GM12878 (cell line): ENCODE measurements around the gene C9orf50. TPM values are rescaled to one million over a fixed set of nuclear protein-coding genes. Genes with fewer than 3 reads are reported as not detected.

Experiments
- ATAC-seq: fragments of 200-7000 bp; cut with Tn5 transposase; 3 replicates; pipeline ENCODE4 v1.9.1; 2020; ENCODE audit warnings: mild to moderate bottlenecking, moderate library complexity
- BruUV-seq: library from RNA; stranded (reverse); fragments of 400-500 nt; replicated peaks from 2 replicates; lab custom pipeline; 2021; lab: Mats Ljungman, UMichigan
- CTCF ChIA-PET: fragments of 300-600 bp; sonication (Branson Sonifier 250); formaldehyde crosslinking; extraction: SDS; loops from one replicate; lab custom pipeline; 2021; ENCODE audit warnings: inconsistent platforms; lab: Yijun Ruan, JAX
- POLR2A ChIA-PET: fragments of 350-600 bp; formaldehyde crosslinking; extraction: SDS; loops from one replicate; lab custom pipeline; 2021; ENCODE audit warnings: inconsistent platforms; lab: Charles Lee
- RAD21 ChIA-PET: fragments of 300-600 bp; sonication (Branson Sonifier 250); formaldehyde crosslinking; loops from one replicate; lab custom pipeline; 2023; ENCODE audit warnings: antibody characterized with exemption; ENCODE audit not compliant: unreplicated experiment; lab: Charles Lee
- SMC1A ChIA-PET: fragments of 300-600 bp; sonication (Branson Sonifier 250); formaldehyde crosslinking; loops from one replicate; lab custom pipeline; 2023; ENCODE audit not compliant: unreplicated experiment, uncharacterized antibody; lab: Charles Lee
- DNase-seq: peaks from one replicate; pipeline ENCODE4 v3.0.0-alpha.2; 2011; ENCODE audit warnings: low read depth, low spot score
- FAIRE-seq: peaks from 3 replicates; lab custom pipeline; 2011; peaks lifted over from hg19 to GRCh38; lab: Jason Lieb, UNC
- H2AFZ ChIP-seq: 2 replicates; pipeline ENCODE4 v1.6.0; 2011; ENCODE audit warnings: low read depth, low read length, control low read depth; ENCODE audit not compliant: control insufficient read depth
- H3K27ac ChIP-seq: 2 replicates; pipeline ENCODE4 v1.5.1; 2011; ENCODE audit warnings: control low read depth; ENCODE audit not compliant: control insufficient read depth, insufficient read depth
- H3K27me3 ChIP-seq, 2 experiments: replicated peaks in 1 of 2; 2 replicates each; pipeline versions ENCODE4 v1.6.0 to v1.6.1; 2011; ENCODE audit warnings: low read length in 1 of 2; ENCODE audit not compliant: control insufficient read depth in 2 of 2, insufficient read depth in 2 of 2
- H3K36me3 ChIP-seq, 2 experiments: 2 replicates each; pipeline ENCODE4 v1.5.1; 2011; ENCODE audit warnings: low read length in 1 of 2; ENCODE audit not compliant: control insufficient read depth in 2 of 2, insufficient read depth in 2 of 2
- H3K4me1 ChIP-seq: 2 replicates; pipeline ENCODE4 v1.6.1; 2011; ENCODE audit warnings: mild to moderate bottlenecking, low read length, moderate library complexity, mixed read lengths; ENCODE audit not compliant: control insufficient read depth, insufficient read depth
- H3K4me2 ChIP-seq: 2 replicates; pipeline ENCODE4 v1.6.0; 2011; ENCODE audit warnings: control low read depth; ENCODE audit not compliant: control insufficient read depth, insufficient read depth
- H3K4me3 ChIP-seq: fragments of 200-600 bp; sonication (generic); 2 replicates; pipeline ENCODE4 v1.5.1; 2016
- H3K79me2 ChIP-seq: 2 replicates; pipeline ENCODE4 v1.6.0; 2011; ENCODE audit warnings: low read length; ENCODE audit not compliant: control insufficient read depth, insufficient read depth
- H3K9ac ChIP-seq: 2 replicates; pipeline ENCODE4 v1.8.0; 2011; ENCODE audit warnings: low read length, control low read depth, mixed read lengths; ENCODE audit not compliant: control insufficient read depth, insufficient read depth
- H3K9me3 ChIP-seq: replicated peaks from 3 replicates; pipeline ENCODE4 v1.5.1; 2011; ENCODE audit warnings: mild to moderate bottlenecking, low read length; ENCODE audit not compliant: control insufficient read depth, insufficient read depth
- H4K20me1 ChIP-seq: 2 replicates; pipeline ENCODE4 v1.6.0; 2011; ENCODE audit not compliant: control insufficient read depth, insufficient read depth
- CBFB ChIP-seq: IDR thresholded peaks from 2 replicates; pipeline ENCODE4 v1.6.1; 2016; ENCODE audit warnings: antibody characterized with exemption, low read depth
- CHD1 ChIP-seq: IDR thresholded peaks from 2 replicates; pipeline ENCODE4 v1.6.1; 2012; ENCODE audit warnings: low read depth, low read length, improper control_type of control experiment
- CHD2 ChIP-seq: IDR thresholded peaks from 2 replicates; pipeline ENCODE4 v1.6.1; 2011; ENCODE audit warnings: low read depth, low read length, improper control_type of control experiment, borderline replicate concordance
- E4F1 ChIP-seq: fragments of 450-650 bp; IDR thresholded peaks from 2 replicates; pipeline ENCODE4 v1.6.1; 2018; ENCODE audit warnings: borderline replicate concordance, mild to moderate bottlenecking; ENCODE audit not compliant: partially characterized antibody
- EP300 ChIP-seq, 2 experiments: fragments of 150-350 bp in 1 of 2; IDR thresholded peaks; 2 replicates each; pipeline ENCODE4 v1.6.1; 2011 to 2012; ENCODE audit warnings: low read depth in 2 of 2, low read length in 2 of 2, borderline replicate concordance in 1 of 2, improper control_type of control experiment in 1 of 2, inconsistent platforms in 1 of 2; ENCODE audit not compliant: control insufficient read depth in 1 of 2
- FOS ChIP-seq: IDR thresholded peaks from 3 replicates; pipeline ENCODE4 v1.6.1; 2011; ENCODE audit warnings: borderline replicate concordance; ENCODE audit not compliant: insufficient read length; ENCODE audit errors: extremely low read depth
- HDGF ChIP-seq: fragments of 450-650 bp; IDR thresholded peaks from 2 replicates; pipeline ENCODE4 v1.6.1; 2016; ENCODE audit warnings: antibody characterized with exemption
- IKZF2 ChIP-seq, 2 experiments: fragments of 450-650 bp; IDR thresholded peaks; 2 replicates each; pipeline ENCODE4 v1.6.1; 2017; ENCODE audit warnings: mild to moderate bottlenecking in 2 of 2, moderate library complexity in 2 of 2
- KAT2A ChIP-seq: conservative IDR thresholded peaks from 2 replicates; pipeline ENCODE4 v1.6.1; 2011; ENCODE audit warnings: low read depth, low read length; ENCODE audit not compliant: control insufficient read depth
- MEF2B ChIP-seq: fragments of 450-650 bp; IDR thresholded peaks from 2 replicates; pipeline ENCODE4 v1.6.1; 2018; ENCODE audit warnings: mild to moderate bottlenecking, moderate library complexity; ENCODE audit not compliant: partially characterized antibody, poor library complexity, severe bottlenecking
- MTA2 ChIP-seq: fragments of 450-650 bp; IDR thresholded peaks from 2 replicates; pipeline ENCODE4 v1.6.1; 2016; ENCODE audit warnings: low read depth, mild to moderate bottlenecking, moderate library complexity
- MYC ChIP-seq: IDR thresholded peaks from 2 replicates; pipeline ENCODE4 v1.6.1; 2011; ENCODE audit warnings: mild to moderate bottlenecking, low read length, moderate library complexity, inconsistent platforms; ENCODE audit not compliant: insufficient read depth, insufficient replicate concordance, insufficient read length, severe bottlenecking
- NR2C1 ChIP-seq: fragments of 450-650 bp; IDR thresholded peaks from 2 replicates; pipeline ENCODE4 v1.6.1; 2017; ENCODE audit warnings: antibody characterized with exemption, mild to moderate bottlenecking, moderate library complexity
- NR2F1 ChIP-seq: fragments of 450-650 bp; conservative IDR thresholded peaks from 2 replicates; pipeline ENCODE4 v1.6.1; 2017; ENCODE audit warnings: mild to moderate bottlenecking
- PAX8 ChIP-seq: fragments of 450-650 bp; IDR thresholded peaks from 2 replicates; pipeline ENCODE4 v1.6.1; 2017; ENCODE audit warnings: mild to moderate bottlenecking, moderate library complexity
- RBBP5 ChIP-seq: fragments of 200-600 bp; sonication (generic); conservative IDR thresholded peaks from 2 replicates; pipeline ENCODE4 v1.6.1; 2016
- TCF3 ChIP-seq: IDR thresholded peaks from 2 replicates; pipeline ENCODE4 v1.6.1; 2012; ENCODE audit warnings: low read depth, mild to moderate bottlenecking, low read length, borderline replicate concordance; ENCODE audit not compliant: insufficient read depth
- WGBS: methylation state at CpG from one replicate; pipeline ENCODE4 v1.1.6; 2016; ENCODE audit warnings: low lambda C conversion rate; ENCODE audit not compliant: insufficient replicate concordance, insufficient coverage; ENCODE audit errors: missing lambda C conversion rate; 5-methylcytosine and 5-hydroxymethylcytosine counted together
- in situ Hi-C: fragments of 300-500 bp; cut with MboI; formaldehyde crosslinking; loops from 9 replicates; pipeline ENCODE4 v1.14.3; 2018; ENCODE audit warnings: mixed read lengths
- intact Hi-C: fragments of 100-400 bp; cut with micrococcal nuclease; formaldehyde crosslinking; loops from one replicate; pipeline ENCODE4 v1.14.2; 2022; ENCODE audit not compliant: unreplicated experiment
- polyA plus RNA-seq, 11 experiments: library from polyadenylated mRNA; depleted of rRNA in 4 of 11; unstranded in 6 of 11; stranded (reverse) in 5 of 11; fragments of >200 nt; fragmentation: Nextera tagmentation in 4 of 11; fragmentation: Illumina TruSeq in 1 of 11; extraction: Ambion mirVana in 4 of 11; extraction: Trizol in 1 of 11; gene quantifications; 1 replicate in 1 of 11; 2 replicates in 10 of 11; pipeline versions ENCODE4 v1.2.1 to v1.2.3, GENCODE V29; 2011 to 2016; ENCODE audit warnings: inconsistent platforms in 2 of 11, missing spikeins in 2 of 11, low read depth in 1 of 11
- total RNA-seq, 4 experiments: library from RNA; depleted of rRNA in 3 of 4; stranded (reverse); fragments of >200 nt in 3 of 4; fragmentation: Illumina TruSeq in 1 of 4; extraction: Trizol in 1 of 4; gene quantifications; 2 replicates each; pipeline versions ENCODE4 v1.2.1 to v1.2.3, GENCODE V29; 2013 to 2021
- TF ChIP-seq, protein P1 (sequence below): IDR thresholded peaks from 2 replicates; pipeline ENCODE4 v1.6.1; 2012; ENCODE audit warnings: low read depth, low read length, improper control_type of control experiment
- TF ChIP-seq, protein P2 (sequence below): fragments of 450-650 bp; IDR thresholded peaks from 2 replicates; pipeline ENCODE4 v1.6.1; 2018; ENCODE audit warnings: mild to moderate bottlenecking, low read depth, moderate library complexity; ENCODE audit not compliant: partially characterized antibody

C9orf50 gene
- total and polyA plus RNA-seq, 10 of the 15 experiments (the other 5 are each of a cell fraction or from before 2014, with no cell fraction given), result not detected

GRCh38 chr9:129655154-129655553 lies 34.3 kb upstream of the C9orf50 start:
- intact Hi-C loops, result no loop called here
- RAD21 ChIA-PET, result interaction anchor here (0.6 kb wide), 1 partner anchor 1063 kb away, joined by 4 read pairs; no protein-coding TSS in a partner anchor
- H3K9me3 ChIP-seq, result no peaks in the 10 kb centered on the region
- no peak for FAIRE-seq
- in situ Hi-C loops, result no loop called here
- TF ChIP-seq MYC (no peak), CHD1 (no peak), NR2C1 (no peak), CBFB (no peak), IKZF2 (IDR thresholded peaks at IDR 0.05) (no peak), MTA2 (no peak), RBBP5 (no peak), FOS (no peak), PAX8 (no peak), TCF3 (no peak), NR2F1 (no peak), KAT2A (no peak), E4F1 (no peak), EP300 (IDR thresholded peaks at IDR 0.05; ENCODE audit: borderline replicate concordance in 1 of 2, control insufficient read depth in 1 of 2, low read depth in 2 of 2, low read length in 2 of 2) (no peak), MEF2B (no peak), CHD2 (no peak), HDGF (no peak)
- TF ChIP-seq, protein P1, sequence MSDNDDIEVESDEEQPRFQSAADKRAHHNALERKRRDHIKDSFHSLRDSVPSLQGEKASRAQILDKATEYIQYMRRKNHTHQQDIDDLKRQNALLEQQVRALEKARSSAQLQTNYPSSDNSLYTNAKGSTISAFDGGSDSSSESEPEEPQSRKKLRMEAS, result no peak
- TF ChIP-seq, protein P2, sequence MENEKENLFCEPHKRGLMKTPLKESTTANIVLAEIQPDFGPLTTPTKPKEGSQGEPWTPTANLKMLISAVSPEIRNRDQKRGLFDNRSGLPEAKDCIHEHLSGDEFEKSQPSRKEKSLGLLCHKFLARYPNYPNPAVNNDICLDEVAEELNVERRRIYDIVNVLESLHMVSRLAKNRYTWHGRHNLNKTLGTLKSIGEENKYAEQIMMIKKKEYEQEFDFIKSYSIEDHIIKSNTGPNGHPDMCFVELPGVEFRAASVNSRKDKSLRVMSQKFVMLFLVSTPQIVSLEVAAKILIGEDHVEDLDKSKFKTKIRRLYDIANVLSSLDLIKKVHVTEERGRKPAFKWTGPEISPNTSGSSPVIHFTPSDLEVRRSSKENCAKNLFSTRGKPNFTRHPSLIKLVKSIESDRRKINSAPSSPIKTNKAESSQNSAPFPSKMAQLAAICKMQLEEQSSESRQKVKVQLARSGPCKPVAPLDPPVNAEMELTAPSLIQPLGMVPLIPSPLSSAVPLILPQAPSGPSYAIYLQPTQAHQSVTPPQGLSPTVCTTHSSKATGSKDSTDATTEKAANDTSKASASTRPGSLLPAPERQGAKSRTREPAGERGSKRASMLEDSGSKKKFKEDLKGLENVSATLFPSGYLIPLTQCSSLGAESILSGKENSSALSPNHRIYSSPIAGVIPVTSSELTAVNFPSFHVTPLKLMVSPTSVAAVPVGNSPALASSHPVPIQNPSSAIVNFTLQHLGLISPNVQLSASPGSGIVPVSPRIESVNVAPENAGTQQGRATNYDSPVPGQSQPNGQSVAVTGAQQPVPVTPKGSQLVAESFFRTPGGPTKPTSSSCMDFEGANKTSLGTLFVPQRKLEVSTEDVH, result no peak
- H3K27ac ChIP-seq, result no peak overlapping the region
- CTCF ChIA-PET, result interaction anchor here (0.6 kb wide), 1 partner anchor 138 kb away, joined by 4 read pairs; no protein-coding TSS in a partner anchor
- no peak overlapping the region for H3K4me2 ChIP-seq
- H3K4me1 ChIP-seq, result no peaks in the 10 kb centered on the region
- WGBS, result 62% methylated on average over 7 of the region's 7 CpGs
- H3K79me2 ChIP-seq, result no peaks in the 10 kb centered on the region
- no TSS peak for BruUV-seq
- SMC1A ChIA-PET, result no interaction called here
- no peaks in the 10 kb centered on the region; a peak in 1 of 4 replicates for H3K36me3 ChIP-seq
- H2AFZ ChIP-seq, result no peak overlapping the region
- H3K27me3 ChIP-seq, result no peaks in the 10 kb centered on the region; a peak in 2 of 4 replicates
- POLR2A ChIA-PET, result no interaction called here
- no peak overlapping the region for H3K4me3 ChIP-seq
- ATAC-seq, result no peak
- no peak overlapping the region for H3K9ac ChIP-seq
- no peaks in the 10 kb centered on the region for H4K20me1 ChIP-seq
- DNase-seq, result no peak
